GM19438 (cell line): ENCODE measurements around the gene STAMBPL1.
"Not testable (repeated sequence)": the region's sequence is repeated elsewhere in the genome, so short reads cannot be mapped to it uniquely, and the experiment has no call there.

Experiments
- ATAC-seq: cut with Tn5 transposase; IDR thresholded peaks from one replicate; pipeline ENCODE4 v1.9.1; 2021; ENCODE audit warnings: low read depth; ENCODE audit not compliant: unreplicated experiment

Gene STAMBPL1

GRCh38 chr10:88916986-88917385 is 36.9 kb downstream of the STAMBPL1 start:
- no peak for ATAC-seq

GRCh38 chr10:88918191-88918905 is 38.3 kb downstream of the STAMBPL1 start:
- no peak for ATAC-seq

DNA sequence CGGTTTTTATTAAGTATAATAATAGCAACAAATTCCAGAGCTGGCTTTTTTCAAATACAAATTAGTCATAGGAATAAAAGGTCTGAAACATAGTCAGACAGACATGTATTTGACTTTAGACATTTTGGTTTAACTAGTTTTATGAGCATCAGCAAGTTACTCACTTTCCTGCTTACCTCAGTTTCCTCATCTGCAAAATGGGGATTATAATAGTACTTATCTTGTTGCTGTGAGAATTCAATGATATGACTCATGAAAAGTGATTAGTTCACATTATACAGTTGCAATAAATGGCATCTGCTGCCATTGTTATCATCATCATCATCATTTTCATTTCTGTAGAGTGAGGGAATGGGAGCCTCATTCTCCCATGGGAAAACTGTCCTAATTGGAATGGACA is 39.0 kb downstream of the STAMBPL1 start:
- no peak for ATAC-seq

- ATAC-seq: no peak
These were observed 40.2 kb downstream of the STAMBPL1 start for GRCh38 chr10:88920198-88920597.

DNA sequence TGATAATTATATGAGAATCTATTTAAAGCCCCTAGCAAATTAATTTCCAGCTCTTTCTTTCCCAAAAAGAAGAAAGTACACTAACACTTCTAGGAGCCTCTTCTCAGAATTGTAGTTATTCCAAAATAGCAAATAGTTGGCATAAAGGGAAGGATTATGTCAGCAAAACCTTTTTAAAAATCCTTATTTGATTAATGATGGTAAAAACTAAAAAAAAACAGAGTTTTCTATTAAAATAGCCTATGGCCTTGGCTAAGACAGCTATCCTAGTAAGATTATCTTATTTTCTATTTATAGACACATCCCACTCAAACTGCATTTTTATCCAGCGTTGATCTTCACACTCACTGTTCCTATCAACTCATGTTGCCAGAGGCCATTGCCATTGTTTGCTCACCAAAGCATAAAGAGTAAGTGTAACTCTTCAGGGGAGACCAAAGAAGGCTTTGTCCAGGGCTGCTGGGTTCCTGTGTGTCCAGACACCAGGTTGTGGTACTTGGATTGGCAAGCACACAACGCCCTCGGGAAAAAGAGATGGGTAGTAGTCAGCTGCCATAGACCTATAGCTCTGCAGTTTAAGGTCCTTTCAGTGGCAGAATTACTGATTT is 41.0 kb downstream of the STAMBPL1 start:
- no peak for ATAC-seq

DNA sequence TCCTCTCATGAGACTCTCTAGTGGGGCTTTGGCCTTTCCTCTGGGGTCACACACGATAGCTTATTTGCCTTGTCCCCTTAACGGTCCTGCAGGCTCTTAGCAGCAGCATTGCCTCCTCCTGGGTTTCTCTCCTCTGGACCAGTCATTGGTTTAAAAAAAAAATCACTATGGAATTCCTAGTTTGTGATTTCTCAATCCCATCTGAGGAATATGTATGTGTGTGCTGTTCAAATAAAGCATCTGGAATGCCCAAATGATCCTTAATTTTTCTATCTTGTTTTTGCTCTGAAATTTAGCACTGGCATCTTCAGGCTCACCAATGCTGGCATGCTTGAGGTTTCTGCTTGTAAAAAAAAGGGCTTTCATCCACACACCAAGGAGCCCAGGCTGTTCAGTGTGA is 42.0 kb downstream of the STAMBPL1 start:
- ATAC-seq: no peak

DNA sequence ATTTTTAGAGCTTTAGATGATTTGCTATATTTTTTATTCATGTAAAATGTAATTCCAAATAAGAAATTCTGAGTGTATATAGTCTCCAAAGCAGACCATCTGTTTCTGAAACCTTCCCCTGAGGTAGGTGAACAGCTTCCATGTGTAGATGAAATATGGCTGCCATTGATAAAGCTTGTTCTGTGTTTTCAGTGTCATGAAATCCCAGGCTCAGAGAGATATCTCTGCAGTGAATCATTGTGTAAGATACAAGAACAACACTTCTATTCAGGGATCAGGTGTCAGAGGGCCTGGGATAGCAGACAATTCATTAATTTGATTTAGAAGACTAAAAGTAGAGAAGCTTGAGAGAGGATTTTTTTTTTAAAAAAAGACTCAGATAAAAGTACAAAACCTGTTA is 43.5 kb downstream of the STAMBPL1 start:
- no peak for ATAC-seq

- ATAC-seq: no peak
These were observed 46.7 kb downstream of the STAMBPL1 start for GRCh38 chr10:88926566-88927415.

- no peak for ATAC-seq
These were observed 47.3 kb downstream of the STAMBPL1 start for GRCh38 chr10:88927416-88927690.

DNA sequence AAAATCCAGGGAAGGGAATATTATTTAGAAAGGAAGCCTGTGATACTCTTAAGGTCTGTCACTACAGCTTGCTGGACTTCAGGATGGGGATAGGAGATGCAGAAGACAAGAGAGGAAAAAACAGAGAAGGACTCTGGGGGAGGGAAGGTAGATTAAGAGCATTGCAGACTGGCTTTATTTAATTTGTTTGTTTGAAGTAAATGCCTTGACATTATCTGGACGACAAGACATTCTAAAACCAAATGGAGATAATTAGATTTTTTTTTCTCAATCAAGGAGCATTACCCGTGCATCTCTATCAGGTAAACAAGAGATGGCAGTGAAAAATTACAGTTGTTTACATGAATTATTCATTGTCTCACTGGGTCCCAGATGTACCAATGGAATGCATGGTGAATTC is 48.2 kb downstream of the STAMBPL1 start:
- no peak for ATAC-seq

DNA sequence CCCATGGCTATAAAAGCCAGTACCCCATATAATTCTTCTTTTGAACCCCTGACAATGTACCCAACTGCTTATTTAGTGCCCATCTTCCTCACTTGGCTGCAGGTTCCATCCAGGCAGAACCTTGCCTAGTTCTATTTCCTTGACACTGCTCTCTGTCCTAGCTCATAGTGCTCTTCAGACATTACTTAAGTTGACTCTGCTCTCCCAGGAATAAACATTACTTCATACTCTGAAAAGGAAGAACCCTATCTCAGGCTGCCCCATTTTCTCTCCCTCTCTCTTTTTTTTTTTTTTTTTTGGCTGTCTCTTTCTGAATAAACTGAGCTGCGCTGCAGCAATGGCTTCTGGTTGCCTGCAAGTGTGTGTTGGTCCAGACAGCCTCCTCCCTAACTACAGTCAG is 51.5 kb downstream of the STAMBPL1 start:
- no peak for ATAC-seq

GRCh38 chr10:88932029-88932428 is 52.0 kb downstream of the STAMBPL1 start:
- not testable (repeated sequence) for ATAC-seq

GRCh38 chr10:88932539-88933256 is 52.7 kb downstream of the STAMBPL1 start:
- peak; percentile 60 for ATAC-seq

- no peak for ATAC-seq
These were observed 53.5 kb downstream of the STAMBPL1 start for GRCh38 chr10:88933564-88933963.

DNA sequence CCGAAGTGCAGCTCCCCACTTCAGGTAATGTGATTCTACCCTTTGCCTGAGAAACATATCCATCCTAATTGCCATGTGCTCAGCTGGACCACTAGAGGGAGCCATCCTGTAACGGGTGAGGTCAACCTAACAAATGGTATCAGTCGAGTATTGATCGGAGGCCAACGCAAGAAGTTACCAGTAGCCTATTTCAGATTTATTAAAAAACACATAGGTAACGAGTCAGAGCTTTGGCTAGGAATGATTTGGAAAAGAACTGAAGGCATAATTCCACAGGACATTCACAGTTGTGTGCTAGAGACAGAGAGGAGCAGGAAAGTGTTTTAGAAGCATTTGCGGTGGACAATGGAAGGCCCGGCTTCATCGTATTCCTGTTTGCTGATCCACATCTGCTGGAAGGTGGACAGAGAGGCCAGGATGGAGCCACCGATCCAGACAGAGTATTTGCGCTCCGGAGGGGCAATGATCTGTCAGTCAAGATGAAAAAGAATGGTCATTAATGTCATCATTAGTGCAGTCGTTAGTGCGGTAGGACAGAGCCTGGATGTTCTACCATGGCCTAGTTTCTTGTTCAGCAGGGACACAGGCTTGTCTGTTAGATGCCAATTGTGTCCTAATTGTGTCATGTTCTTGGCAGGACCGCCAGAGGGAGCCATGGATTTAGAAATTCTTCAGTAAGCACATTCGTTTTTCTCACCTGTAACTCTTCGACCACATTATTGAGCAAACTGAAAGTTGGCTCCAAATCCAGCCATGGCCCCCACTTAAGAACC is 55.0 kb downstream of the STAMBPL1 start:
- ATAC-seq: no peak

- no peak for ATAC-seq
These were observed 56.6 kb downstream of the STAMBPL1 start for GRCh38 chr10:88936656-88937055.

- no peak for ATAC-seq
These were observed 58.0 kb downstream of the STAMBPL1 start for GRCh38 chr10:88938039-88938438.

GRCh38 chr10:88938938-88939337 is 58.9 kb downstream of the STAMBPL1 start:
- no peak for ATAC-seq

- ATAC-seq: no peak
These were observed 61.0 kb downstream of the STAMBPL1 start for GRCh38 chr10:88941026-88941425.

- ATAC-seq: no peak
These were observed 63.7 kb downstream of the STAMBPL1 start for GRCh38 chr10:88943778-88944177.
